Measurements from ENCODE around the gene CHST3.
"Not testable (repeated sequence)": the region's sequence is repeated elsewhere in the genome, so short reads cannot be mapped to it uniquely, and the experiment has no call there.

Gene CHST3

GRCh38 chr10:72013202-72013945, 49.2 kb downstream of the CHST3 start:
- DNase-seq: no peak

- DNase-seq: no peak
Observed at GRCh38 chr10:72014197-72014596, 50.0 kb downstream of the CHST3 start.

DNA sequence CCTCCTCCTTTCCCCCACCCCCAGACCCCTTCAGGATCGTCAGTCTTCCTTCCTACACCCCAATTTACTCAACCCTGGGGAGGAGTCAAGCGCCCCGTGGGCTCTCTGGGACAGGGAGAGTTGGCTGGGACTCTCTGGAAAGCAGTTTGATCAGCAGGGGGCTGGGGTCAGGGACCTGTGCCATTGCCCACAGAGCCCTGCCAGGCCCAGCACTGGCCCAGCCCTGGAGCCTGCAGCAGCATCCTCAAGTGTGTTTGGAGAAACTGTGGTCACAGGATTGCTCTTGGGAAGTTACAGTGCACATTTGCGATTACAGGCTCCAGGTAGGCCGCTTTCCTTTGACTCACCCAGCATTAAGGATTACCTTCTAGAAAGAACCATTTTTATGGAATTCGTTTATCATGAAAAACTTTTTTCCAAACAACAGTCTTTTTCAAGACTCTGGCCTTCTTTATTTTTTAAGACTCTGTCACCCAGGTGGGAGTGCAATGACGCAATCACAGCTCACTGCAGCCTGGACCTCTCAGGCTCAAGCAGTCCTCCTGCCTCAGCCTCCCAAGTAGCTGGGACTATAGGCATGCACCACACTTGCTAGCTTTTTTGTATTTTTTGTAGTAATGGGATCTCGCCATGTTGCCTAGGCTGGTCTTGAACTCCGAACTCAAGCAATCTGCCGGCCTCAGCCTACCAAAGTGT, 50.7 kb downstream of the CHST3 start:
- no peak for DNase-seq

GRCh38 chr10:72015841-72016240, 51.6 kb downstream of the CHST3 start:
- no peak for DNase-seq

DNA sequence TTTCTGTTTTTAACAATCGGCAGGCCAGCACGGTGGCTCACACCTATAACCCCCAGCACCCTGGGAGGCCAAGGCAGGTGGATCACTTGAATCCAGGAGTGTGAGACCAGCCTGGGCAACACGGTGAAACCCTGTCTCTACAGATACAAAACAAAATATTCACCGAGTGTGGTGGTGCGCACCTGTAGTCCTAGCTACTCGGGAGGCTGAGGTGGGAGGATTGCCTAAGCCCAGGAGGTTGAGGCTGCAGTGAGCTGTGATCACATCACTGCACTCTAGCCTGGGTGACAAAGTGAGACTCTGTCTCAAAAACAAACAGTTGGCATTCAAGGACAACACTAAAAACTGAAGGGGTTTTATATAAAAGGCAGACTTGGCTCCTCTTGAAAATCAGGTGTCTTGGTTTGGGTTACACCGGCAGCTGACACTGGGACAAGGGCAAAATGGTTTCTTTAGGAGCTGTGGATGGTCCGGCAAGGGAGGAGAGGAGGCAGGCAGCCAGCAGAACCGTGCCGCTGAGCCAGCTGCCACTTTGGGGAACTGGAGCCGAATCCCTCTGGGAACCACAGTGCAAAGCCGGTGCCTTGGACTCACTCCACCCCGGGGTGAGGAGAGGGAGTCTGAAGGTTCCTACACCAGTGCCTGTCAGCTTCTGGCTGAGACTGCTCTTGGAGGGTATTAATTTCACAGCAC, 52.6 kb downstream of the CHST3 start:
- no peak for DNase-seq

GRCh38 chr10:72019085-72019876, 55.1 kb downstream of the CHST3 start:
- DNase-seq: no peak

DNA sequence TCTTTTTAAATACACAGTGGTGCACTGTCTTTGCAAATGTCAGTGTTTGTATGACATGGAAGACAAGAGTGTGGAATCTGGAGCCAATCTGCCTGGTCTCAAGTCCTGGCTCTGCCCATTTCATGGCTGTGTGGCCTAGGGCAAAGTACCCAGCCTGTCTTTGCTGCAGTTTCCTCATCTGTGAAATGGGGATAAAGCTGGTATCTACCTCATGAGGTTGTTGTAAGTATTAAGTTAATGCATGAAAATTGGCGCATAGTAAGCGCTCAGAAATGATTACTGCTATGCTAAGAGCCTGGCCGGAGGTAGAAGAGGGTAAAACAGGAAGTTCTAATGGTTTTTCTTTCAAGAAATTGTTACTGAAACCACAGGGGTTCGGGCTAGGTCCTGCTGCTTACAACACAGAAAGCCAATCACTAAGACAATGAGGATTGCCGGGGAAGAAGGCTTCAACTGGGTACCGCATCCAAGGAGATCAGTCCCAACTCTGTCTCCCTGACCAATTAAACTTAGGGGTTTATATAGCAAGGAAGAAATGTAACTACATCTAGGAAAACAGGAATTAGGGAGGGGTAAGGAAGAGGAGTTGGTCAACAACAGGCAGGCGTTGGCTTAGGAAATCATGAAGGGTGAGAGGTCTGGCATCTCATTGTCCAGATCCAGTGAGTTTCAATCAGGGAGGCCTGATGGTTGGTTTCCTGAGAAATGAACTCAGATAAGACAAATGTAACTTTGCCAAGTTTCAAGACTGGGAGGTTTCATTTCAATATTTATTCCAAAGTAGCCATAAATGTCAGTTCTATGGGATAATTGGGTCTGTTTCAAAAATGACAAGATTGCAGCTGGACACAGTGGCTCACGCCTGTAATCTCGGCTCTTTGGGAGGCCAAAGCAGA, 57.0 kb downstream of the CHST3 start:
- DNase-seq: no peak

DNA sequence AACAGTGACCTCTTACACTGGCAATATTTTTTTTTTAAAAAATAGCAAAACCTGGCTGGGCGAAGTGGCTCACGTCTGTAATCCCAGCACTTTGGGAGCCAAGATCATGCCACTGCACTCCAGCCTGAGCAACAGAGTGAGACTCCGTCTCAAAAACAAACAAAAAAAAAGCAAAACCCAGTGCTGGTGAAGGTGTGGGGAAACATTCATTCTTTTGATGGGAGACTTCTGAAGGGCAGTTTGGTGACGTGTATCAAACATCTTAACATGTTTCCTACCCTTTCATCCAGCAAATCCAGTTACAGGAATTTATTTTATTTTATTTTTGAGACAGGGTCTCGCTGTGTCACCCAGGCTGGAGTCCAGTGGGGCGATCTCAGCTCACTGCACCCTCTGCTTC, 58.0 kb downstream of the CHST3 start:
- no peak for DNase-seq

- no peak for DNase-seq
Observed at GRCh38 chr10:72024596-72024995, 60.4 kb downstream of the CHST3 start.

DNA sequence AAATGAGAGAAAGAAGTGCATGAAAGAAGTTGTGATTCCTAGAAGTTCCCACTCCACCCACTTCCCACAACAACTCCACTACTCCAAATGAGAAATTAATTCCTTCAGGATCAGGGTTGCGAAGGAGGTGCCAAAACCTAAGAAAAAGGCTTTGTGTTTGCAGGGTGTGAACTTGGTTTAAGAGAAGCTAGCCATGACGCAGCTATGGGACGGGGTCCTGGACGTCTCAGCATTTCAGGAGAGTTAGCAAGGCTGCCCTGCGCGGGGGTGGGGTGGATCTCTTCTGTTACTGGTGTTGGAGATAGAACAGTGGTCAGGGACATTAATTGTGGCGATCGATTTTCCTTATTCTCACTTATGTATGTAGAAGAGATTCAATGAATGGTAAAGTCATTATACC, 61.2 kb downstream of the CHST3 start:
- no peak for DNase-seq

- DNase-seq: no peak
Observed at GRCh38 chr10:72025832-72026231, 61.6 kb downstream of the CHST3 start.

DNA sequence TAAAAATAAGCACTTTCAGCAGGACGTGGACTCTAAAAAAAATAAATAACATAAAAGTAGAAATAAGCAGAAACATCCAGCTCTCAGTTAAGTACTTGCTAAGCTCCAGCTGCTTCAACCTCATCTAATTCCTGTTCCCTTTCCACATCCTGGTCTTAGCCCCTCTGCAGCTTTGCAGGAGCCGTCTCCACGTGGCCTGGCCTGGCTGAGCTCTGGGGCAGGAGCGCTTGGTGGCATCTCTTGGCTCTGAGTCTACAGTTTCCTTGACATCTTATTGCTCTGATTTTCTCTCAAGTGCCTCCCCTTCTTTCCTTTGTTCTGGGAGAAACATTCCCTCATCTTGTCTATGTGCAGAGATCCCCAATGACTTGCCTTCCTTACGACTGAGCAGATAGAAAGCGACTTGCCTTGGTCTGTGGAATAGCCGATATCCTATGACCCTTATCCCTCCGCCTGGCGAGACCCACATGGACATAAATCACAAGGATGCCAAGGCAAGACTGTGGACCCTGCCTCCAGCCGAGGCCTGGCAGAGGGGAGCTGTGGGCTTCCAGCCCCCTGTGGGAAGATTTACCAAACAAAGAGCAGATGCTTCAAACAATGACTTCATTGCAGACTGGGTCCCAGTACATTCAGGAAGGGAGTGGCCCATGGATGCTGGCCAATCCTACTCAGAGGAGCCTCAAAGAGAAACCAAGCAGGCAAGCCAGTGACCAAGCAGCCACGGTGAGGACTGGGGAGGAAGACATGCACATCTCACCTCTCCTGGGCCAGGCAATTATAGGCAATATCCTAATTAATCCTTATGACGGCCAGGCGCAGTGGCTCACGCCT, 62.3 kb downstream of the CHST3 start:
- no peak for DNase-seq

GRCh38 chr10:72027498-72027897, 63.3 kb downstream of the CHST3 start:
- no peak for DNase-seq

- no peak for DNase-seq
Observed at GRCh38 chr10:72029414-72029813, 65.2 kb downstream of the CHST3 start.

DNA sequence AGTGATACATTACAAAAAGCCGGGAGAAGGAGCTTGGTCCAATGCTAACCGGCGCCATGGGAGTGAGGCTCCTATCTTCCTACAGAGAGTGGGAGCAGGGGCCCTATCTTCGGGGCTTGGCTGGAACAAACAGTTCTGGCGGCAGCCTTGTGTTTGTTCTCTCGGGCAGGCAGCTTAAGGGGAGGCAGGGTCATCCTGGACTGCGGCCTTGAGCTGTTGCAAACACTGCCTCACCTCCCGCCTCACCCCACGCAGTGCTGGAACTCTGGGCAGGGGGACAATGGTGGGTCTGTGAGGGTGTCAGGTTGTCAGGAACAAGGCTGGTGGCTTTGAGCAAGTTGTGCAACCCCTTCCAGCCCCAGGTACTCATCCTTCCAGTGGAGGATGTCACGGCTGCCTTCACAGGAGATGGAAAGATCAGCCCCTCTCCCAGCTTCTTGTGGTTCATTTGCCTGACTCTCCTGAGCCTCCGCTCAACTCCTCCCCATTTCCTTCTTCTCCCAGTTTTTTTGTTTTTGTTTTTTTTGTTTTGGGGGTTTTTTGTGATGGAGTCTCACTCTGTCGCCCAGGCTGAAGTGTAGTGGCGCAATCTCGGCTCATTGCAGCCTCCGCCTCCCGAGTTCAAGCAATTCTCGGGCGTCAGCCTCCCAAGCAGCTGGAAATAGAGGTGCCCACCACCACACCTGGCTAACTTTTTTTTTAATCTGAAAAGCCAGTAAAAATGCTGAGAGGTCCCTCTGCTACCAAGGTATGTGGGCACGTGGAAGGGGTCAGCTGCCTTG, 66.8 kb downstream of the CHST3 start:
- DNase-seq: no peak

GRCh38 chr10:72031706-72032105, 67.5 kb downstream of the CHST3 start:
- no peak for DNase-seq

GRCh38 chr10:72032409-72033162, 68.4 kb downstream of the CHST3 start:
- DNase-seq: not testable (repeated sequence)

DNA sequence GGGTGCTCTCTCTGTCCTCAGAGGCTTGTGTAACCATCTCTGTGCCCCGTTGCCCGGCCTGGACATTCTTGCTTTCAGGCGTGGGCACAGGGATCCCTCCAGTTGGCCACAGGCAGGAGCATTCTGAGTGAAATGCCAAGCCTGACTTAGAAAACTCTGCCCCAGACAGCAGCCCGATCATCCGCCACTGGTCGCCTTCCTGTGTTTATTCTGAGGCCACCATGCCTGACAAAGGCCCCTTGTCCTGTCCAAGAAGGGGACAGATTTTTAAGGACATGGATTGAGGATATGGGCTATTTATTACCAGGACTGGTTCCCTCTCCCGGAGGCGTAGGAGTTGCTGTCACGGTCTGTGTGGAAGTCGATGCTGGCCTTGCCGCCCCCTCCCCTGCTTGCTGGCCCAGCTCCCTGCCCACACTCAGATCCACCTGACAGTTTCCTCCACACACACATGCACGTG, 69.9 kb downstream of the CHST3 start:
- DNase-seq: no peak

DNA sequence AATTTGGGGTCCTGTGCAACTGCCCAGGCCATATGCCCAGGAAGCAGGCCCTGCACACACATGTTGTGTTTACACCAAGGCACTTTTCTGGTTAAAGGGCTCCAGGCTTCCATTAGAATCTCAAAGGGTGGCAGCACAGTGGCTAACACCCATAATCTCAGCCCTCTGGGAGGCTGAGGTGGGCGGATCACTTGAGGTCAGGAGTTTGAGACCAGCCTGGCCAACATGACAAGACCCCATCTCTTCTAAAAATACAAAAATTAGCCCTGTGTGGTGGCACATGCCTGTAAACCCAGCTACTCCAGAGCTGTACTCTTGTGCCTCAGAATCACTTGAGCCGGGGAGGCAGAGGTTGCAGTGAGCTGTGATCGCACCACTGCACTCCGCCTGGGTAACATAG, 70.6 kb downstream of the CHST3 start:
- no peak for DNase-seq
